ENCODE measurements around the gene NPY1R. TPM values are rescaled to one million over a fixed set of nuclear protein-coding genes. Genes with fewer than 3 reads are reported as not detected.

NPY1R gene
- polyA plus RNA-seq, 1 donor (not counting 4 experiments of a cell fraction or from before 2014, with no cell fraction given), result 0.13 TPM

DNA sequence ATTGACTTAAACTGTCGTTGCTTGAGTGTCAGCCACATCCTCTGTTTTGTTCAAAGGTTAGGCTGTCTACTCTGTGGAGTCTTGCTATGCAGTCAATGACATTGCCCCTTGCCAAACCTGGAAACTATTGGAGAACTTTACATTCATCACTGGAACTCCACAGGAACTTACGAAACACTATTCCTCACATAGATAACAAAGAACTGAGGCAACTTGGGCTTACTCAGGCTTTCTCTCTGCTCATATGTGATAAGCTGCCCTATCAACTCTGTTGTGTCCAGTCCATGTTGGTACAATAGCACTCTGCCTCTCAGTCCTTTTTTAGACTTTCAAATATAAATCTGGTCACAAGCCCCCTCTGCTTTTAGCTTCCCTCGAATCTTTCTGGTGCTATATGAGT is 20.7 kb upstream of the NPY1R start:
- Histone ChIP-seq H3K4me1 (ENCODE audit: control insufficient read depth, extremely low read depth, insufficient read depth, low read length) (no peaks in the 10 kb centered on the region), H3K4me2 (ENCODE audit: control insufficient read depth, extremely low read depth, insufficient read depth, low read depth, low read length) (no peak overlapping the region), H3K27ac (ENCODE audit: control insufficient read depth, insufficient read depth, low read length) (no peak overlapping the region), H2AFZ (ENCODE audit: control insufficient read depth, low read length) (no peak overlapping the region), H3K27me3 (ENCODE audit: control insufficient read depth, extremely low read depth, insufficient read depth, low read length) (no peaks in the 10 kb centered on the region), H3K9me3 (ENCODE audit: control insufficient read depth, low read depth, low read length) (no peaks in the 10 kb centered on the region), H3K4me3 (ENCODE audit: control insufficient read depth in 2 of 3, extremely low read depth in 1 of 3, insufficient read depth in 2 of 3, low read depth in 1 of 3, low read length in 3 of 3) (no peak overlapping the region), H3K9me1 (ENCODE audit: control insufficient read depth, extremely low read depth, insufficient read depth, low read length) (no peaks in the 10 kb centered on the region), H4K20me1 (ENCODE audit: control insufficient read depth, extremely low read depth, insufficient read depth, low read length) (no peaks in the 10 kb centered on the region), H3K36me3 (ENCODE audit: control insufficient read depth in 2 of 2, extremely low read depth in 1 of 2, insufficient read depth in 2 of 2, low read length in 2 of 2) (no peaks in the 10 kb centered on the region), H3K79me2 (ENCODE audit: control insufficient read depth, insufficient read depth, low read length) (no peaks in the 10 kb centered on the region), H3K9ac (ENCODE audit: control insufficient read depth, extremely low read depth, insufficient read depth, low read length) (no peak overlapping the region)
- TF ChIP-seq EZH2 (IDR thresholded peaks at IDR 0.05; ENCODE audit: low read length), result no peak
- TF ChIP-seq, protein P1, sequence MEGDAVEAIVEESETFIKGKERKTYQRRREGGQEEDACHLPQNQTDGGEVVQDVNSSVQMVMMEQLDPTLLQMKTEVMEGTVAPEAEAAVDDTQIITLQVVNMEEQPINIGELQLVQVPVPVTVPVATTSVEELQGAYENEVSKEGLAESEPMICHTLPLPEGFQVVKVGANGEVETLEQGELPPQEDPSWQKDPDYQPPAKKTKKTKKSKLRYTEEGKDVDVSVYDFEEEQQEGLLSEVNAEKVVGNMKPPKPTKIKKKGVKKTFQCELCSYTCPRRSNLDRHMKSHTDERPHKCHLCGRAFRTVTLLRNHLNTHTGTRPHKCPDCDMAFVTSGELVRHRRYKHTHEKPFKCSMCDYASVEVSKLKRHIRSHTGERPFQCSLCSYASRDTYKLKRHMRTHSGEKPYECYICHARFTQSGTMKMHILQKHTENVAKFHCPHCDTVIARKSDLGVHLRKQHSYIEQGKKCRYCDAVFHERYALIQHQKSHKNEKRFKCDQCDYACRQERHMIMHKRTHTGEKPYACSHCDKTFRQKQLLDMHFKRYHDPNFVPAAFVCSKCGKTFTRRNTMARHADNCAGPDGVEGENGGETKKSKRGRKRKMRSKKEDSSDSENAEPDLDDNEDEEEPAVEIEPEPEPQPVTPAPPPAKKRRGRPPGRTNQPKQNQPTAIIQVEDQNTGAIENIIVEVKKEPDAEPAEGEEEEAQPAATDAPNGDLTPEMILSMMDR (optimal IDR thresholded peaks at IDR 0.05 in 1 of 3, IDR thresholded peaks at IDR 0.05 in 1 of 3, conservative IDR thresholded peaks at IDR 0.05 in 1 of 3; ENCODE audit: extremely low read depth in 1 of 3, insufficient read depth in 2 of 3, low read length in 3 of 3), result no peak
- DNase-seq (ENCODE audit: low read depth, low spot score), result no peak
- FAIRE-seq, result no peak
- dilution Hi-C loops (cut with MboI; ENCODE audit: extremely low pct_ligation_motif_present, low sequenced_read_pairs), result no loop called here

DNA sequence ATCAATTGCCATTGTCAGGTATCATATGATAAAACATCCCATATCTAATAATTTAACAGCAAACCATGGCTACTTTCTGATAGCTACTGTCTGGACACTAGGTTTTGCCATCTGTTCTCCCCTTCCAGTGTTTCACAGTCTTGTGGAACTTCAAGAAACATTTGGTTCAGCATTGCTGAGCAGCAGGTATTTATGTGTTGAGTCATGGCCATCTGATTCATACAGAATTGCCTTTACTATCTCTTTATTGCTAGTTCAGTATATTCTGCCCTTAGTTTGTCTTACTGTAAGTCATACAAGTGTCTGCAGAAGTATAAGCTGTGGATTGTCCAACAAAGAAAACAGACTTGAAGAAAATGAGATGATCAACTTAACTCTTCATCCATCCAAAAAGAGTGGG is 18.3 kb upstream of the NPY1R start:
- Histone ChIP-seq H2AFZ (ENCODE audit: control insufficient read depth, low read length) (no peak overlapping the region), H3K27ac (ENCODE audit: control insufficient read depth, insufficient read depth, low read length) (no peak overlapping the region), H3K4me3 (ENCODE audit: control insufficient read depth in 2 of 3, extremely low read depth in 1 of 3, insufficient read depth in 2 of 3, low read depth in 1 of 3, low read length in 3 of 3) (no peak overlapping the region), H3K9me3 (ENCODE audit: control insufficient read depth, low read depth, low read length) (no peaks in the 10 kb centered on the region), H3K4me2 (ENCODE audit: control insufficient read depth, extremely low read depth, insufficient read depth, low read depth, low read length) (no peak overlapping the region), H3K79me2 (ENCODE audit: control insufficient read depth, insufficient read depth, low read length) (no peaks in the 10 kb centered on the region), H4K20me1 (ENCODE audit: control insufficient read depth, extremely low read depth, insufficient read depth, low read length) (no peaks in the 10 kb centered on the region), H3K4me1 (ENCODE audit: control insufficient read depth, extremely low read depth, insufficient read depth, low read length) (no peaks in the 10 kb centered on the region), H3K9ac (ENCODE audit: control insufficient read depth, extremely low read depth, insufficient read depth, low read length) (no peak overlapping the region), H3K9me1 (ENCODE audit: control insufficient read depth, extremely low read depth, insufficient read depth, low read length) (no peaks in the 10 kb centered on the region), H3K36me3 (ENCODE audit: control insufficient read depth in 2 of 2, extremely low read depth in 1 of 2, insufficient read depth in 2 of 2, low read length in 2 of 2) (no peaks in the 10 kb centered on the region), H3K27me3 (ENCODE audit: control insufficient read depth, extremely low read depth, insufficient read depth, low read length) (no peaks in the 10 kb centered on the region)
- dilution Hi-C loops (cut with MboI; ENCODE audit: extremely low pct_ligation_motif_present, low sequenced_read_pairs), result no loop called here
- TF ChIP-seq, protein P1 (optimal IDR thresholded peaks at IDR 0.05 in 1 of 3, IDR thresholded peaks at IDR 0.05 in 1 of 3, conservative IDR thresholded peaks at IDR 0.05 in 1 of 3; ENCODE audit: extremely low read depth in 1 of 3, insufficient read depth in 2 of 3, low read length in 3 of 3), result no peak
- no peak for TF ChIP-seq EZH2 (IDR thresholded peaks at IDR 0.05; ENCODE audit: low read length)
- DNase-seq (ENCODE audit: low read depth, low spot score) (no peak), FAIRE-seq (no peak)

Data from keratinocyte (primary cell).